Adrenal gland (tissue), 12 donors: ENCODE measurements around the gene RGS6. TPM values are rescaled to one million over a fixed set of nuclear protein-coding genes. Genes with fewer than 3 reads are reported as not detected.
A peak's percentile ranks its signal among the peaks of the same experiment; 100 is the strongest.

Source experiments
- DNase-seq, 7 donors: peaks; one replicate each; pipeline ENCODE4 v3.0.0-alpha.2; 2019 to 2020
- H3K27ac ChIP-seq, 5 donors: fragments of 200-600 bp; sonication (generic) in 4 of 5; 1 replicate in 3 of 5; 2 replicates in 2 of 5; pipeline versions ENCODE4 v1.5.1 to v1.8.0; 2016 to 2020; ENCODE audit warnings: mild to moderate bottlenecking in 1 of 5
- H3K27me3 ChIP-seq: fragments of 200-600 bp; 2 replicates; pipeline ENCODE4 v1.8.0; 2021
- H3K36me3 ChIP-seq, 2 donors: fragments of 200-600 bp; replicated peaks in 1 of 2; 1 replicate in 1 of 2; 2 replicates in 1 of 2; pipeline versions ENCODE4 v1.5.1 to v1.8.0; 2018 to 2022
- H3K4me1 ChIP-seq, 2 donors: fragments of 200-600 bp; replicated peaks in 1 of 2; 1 replicate in 1 of 2; 2 replicates in 1 of 2; pipeline versions ENCODE4 v1.5.1 to v1.8.0; 2018 to 2021
- H3K4me3 ChIP-seq, 4 donors: fragments of 200-600 bp; sonication (generic) in 3 of 4; one replicate each; pipeline ENCODE4 v1.5.1; 2016 to 2018
- H3K9me3 ChIP-seq, 3 donors: fragments of 200-600 bp; sonication (generic) in 1 of 3; replicated peaks in 1 of 3; 1 replicate in 2 of 3; 2 replicates in 1 of 3; pipeline versions ENCODE4 v1.5.1 to v1.8.0; 2016 to 2021
- POLR2A ChIP-seq, 2 donors: fragments of 450-650 bp; IDR thresholded peaks; one replicate each; pipeline ENCODE4 v1.6.1; 2017; ENCODE audit warnings: antibody characterized with exemption in 2 of 2, mild to moderate bottlenecking in 2 of 2, moderate library complexity in 1 of 2
- WGBS, 4 donors: extraction: QIAGEN DNeasy Blood & Tissue Kit in 2 of 4; methylation state at CpG; one replicate each; pipeline versions ENCODE4 v1.1.5 to v1.1.7; 2013 to 2017; 5-methylcytosine and 5-hydroxymethylcytosine counted together
- intact Hi-C, 2 donors: fragments of 100-400 bp; cut with DNase I; formaldehyde crosslinking; loops; one replicate each; pipeline versions ENCODE4 v1.14.1 to v1.15.0; 2022 to 2023
- polyA plus RNA-seq, 3 donors: library from polyadenylated mRNA; stranded (reverse); fragments of 200-250 nt in 2 of 3; fragments of 350-450 nt in 1 of 3; fragmentation: Illumina TruSeq in 1 of 3; extraction: RNeasy Lipid Tissue Mini Kit (QIAGEN cat#74804) in 1 of 3; gene quantifications; one replicate each; pipeline ENCODE4 v1.2.3, GENCODE V29; 2013 to 2014
- total RNA-seq, 9 donors: library from RNA; depleted of rRNA in 4 of 9; stranded (reverse); fragments of >200 nt in 4 of 9; fragments of 120-200 nt in 1 of 9; fragmentation: NEBNext Ultra II Directional in 1 of 9; extraction: Animal tissue kit (Norgen Biotek cat#: 25700) in 1 of 9; gene quantifications; one replicate each; pipeline versions ENCODE4 v1.1.0 to v1.2.4, GENCODE V29; 2013 to 2023
- TF ChIP-seq, protein P1 (sequence below), 6 experiments: fragments of 450-650 bp in 4 of 6; fragments of 200-600 bp in 2 of 6; sonication (generic) in 1 of 6; IDR thresholded peaks; 1 replicate in 5 of 6; 2 replicates in 1 of 6; pipeline versions ENCODE4 v1.5.1 to v1.8.0; 2016 to 2021; ENCODE audit warnings: antibody characterized with exemption in 6 of 6, mild to moderate bottlenecking in 2 of 6, moderate library complexity in 1 of 6
- donor health status: healthy with polysubstance abuse.
- donor health status: Bipolar disorder and iron deficiency.
- donor health status: DM: yes; HTN: yes; CAD: no.
- donor health status: DM: no; HTN: no; CAD: no.
- donor health status: DM: no; HTN: no; CAD: no.
- donor health status: DM: yes; HTN: yes; CAD: no.

RGS6 gene
- total and polyA plus RNA-seq, 12 donors, result 0.06 to 4.3 (median 0.41) TPM; not detected in 1

DNA sequence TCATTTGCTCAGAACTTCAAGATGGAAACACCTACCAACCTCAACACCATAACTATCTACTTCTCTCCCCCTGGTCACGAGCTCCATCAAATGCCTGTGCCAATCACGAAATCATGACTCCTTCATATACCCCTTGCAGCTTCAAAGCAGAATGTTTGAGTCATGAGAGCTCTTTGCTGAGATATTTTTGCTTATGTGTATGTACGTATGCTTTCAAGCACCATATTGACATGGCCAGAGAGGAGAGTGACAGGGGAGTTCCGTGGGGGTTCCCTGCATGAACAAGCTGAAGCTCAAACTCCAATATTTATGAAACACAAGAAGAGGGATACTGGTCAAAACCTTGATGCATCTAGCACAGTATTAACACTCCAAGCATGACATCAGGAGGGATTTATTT lies 587.3 kb downstream of the RGS6 start:
- H3K36me3 ChIP-seq, result no peaks in the 10 kb centered on the region
- peaks cover 0 to 4% of the 10 kb centered on the region in 2 donors for H3K4me1 ChIP-seq
- H3K27ac ChIP-seq, result no peak overlapping the region
- intact Hi-C loops, result loop anchor here (5.0 kb wide), 2 partner anchors 383 to 428 kb away; no protein-coding TSS in a partner anchor
- TF ChIP-seq POLR2A (IDR thresholded peaks at IDR 0.05), result no peak
- TF ChIP-seq, protein P1, sequence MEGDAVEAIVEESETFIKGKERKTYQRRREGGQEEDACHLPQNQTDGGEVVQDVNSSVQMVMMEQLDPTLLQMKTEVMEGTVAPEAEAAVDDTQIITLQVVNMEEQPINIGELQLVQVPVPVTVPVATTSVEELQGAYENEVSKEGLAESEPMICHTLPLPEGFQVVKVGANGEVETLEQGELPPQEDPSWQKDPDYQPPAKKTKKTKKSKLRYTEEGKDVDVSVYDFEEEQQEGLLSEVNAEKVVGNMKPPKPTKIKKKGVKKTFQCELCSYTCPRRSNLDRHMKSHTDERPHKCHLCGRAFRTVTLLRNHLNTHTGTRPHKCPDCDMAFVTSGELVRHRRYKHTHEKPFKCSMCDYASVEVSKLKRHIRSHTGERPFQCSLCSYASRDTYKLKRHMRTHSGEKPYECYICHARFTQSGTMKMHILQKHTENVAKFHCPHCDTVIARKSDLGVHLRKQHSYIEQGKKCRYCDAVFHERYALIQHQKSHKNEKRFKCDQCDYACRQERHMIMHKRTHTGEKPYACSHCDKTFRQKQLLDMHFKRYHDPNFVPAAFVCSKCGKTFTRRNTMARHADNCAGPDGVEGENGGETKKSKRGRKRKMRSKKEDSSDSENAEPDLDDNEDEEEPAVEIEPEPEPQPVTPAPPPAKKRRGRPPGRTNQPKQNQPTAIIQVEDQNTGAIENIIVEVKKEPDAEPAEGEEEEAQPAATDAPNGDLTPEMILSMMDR (IDR thresholded peaks at IDR 0.05), result no peak
- 76 to 84% (median 81%) methylated on average over 4 of the region's 4 CpGs for WGBS, 4 donors
- no peak for DNase-seq
- no peaks in the 10 kb centered on the region for H3K27me3 ChIP-seq
- peaks cover 0 to 3% (median 0%) of the 10 kb centered on the region in 3 donors for H3K9me3 ChIP-seq
- H3K4me3 ChIP-seq, result no peak overlapping the region

DNA sequence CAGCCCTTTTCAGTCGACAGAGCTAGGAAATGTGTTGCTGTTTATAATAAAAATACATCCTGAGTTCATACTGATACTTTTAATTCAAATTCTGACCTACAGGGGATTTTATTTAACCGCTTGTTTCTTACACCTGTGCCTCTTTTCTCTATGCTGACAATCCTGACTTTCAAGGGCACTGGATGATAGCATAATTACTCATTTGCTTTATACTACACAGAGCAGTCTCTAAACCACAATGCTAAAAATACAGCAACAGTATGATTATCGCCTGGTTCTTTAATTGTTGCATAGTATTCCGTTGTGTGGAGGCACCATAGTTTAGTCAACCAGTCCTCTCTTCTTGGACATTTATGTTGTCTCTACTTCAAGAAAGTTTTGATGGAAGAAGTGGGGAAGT lies 588.8 kb downstream of the RGS6 start:
- no peak for DNase-seq

GRCh38 chr14:72521968-72522741 lies 589.9 kb downstream of the RGS6 start:
- 85 to 90% (median 88%) methylated on average over 8 of the region's 8 CpGs for WGBS, 4 donors

More for the DNA sequence above, 588.8 kb downstream of the RGS6 start:
- Histone ChIP-seq H3K36me3 (no peaks in the 10 kb centered on the region), H3K4me1 (peaks cover 0 to 10% of the 10 kb centered on the region in 2 donors), H3K9me3 (peaks cover 0 to 3% (median 0%) of the 10 kb centered on the region in 3 donors), H3K4me3 (no peak overlapping the region), H3K27me3 (no peaks in the 10 kb centered on the region), H3K27ac (no peak overlapping the region)
- intact Hi-C loops, result no loop called here
- WGBS, 4 donors, result 61 to 79% (median 64%) methylated on average over 4 of the region's 4 CpGs
- TF ChIP-seq, protein P1 (IDR thresholded peaks at IDR 0.05), result no peak
- TF ChIP-seq POLR2A (IDR thresholded peaks at IDR 0.05), result no peak

DNA sequence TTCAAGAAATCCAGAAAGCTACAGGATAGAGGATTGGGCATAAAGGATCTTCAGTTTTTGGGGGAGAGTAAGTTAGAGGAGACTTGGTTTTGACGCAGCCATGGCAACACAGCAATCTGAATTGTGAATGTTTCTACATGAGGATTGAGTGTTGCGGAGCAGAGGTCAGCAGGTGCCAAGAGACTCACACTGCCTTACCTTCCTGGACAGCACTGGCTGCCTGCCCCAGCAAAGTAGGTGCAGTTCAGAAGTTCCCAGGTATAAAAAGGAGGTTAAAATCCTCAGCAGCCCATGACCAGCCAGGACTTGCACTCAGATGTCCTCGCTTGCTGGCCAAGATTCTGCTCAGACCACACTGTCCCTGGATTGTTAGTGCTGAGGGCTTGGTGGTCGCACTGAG lies 590.6 kb downstream of the RGS6 start:
- H3K4me1 ChIP-seq, result peaks cover 0 to 10% of the 10 kb centered on the region in 2 donors
- no peak for DNase-seq
- peak overlapping the region in 2 of 5 donors; percentile 38 for H3K27ac ChIP-seq
- H3K36me3 ChIP-seq, result no peaks in the 10 kb centered on the region
- TF ChIP-seq POLR2A (IDR thresholded peaks at IDR 0.05), result no peak
- TF ChIP-seq, protein P1 (IDR thresholded peaks at IDR 0.05), result no peak
- H3K4me3 ChIP-seq, result no peak overlapping the region
- H3K27me3 ChIP-seq, result no peaks in the 10 kb centered on the region
- WGBS, 4 donors, result 94 to 98% (median 97%) methylated on average over 3 to 4 of the region's 4 CpGs
- intact Hi-C loops, result no loop called here
- peaks cover 0 to 3% (median 0%) of the 10 kb centered on the region in 3 donors for H3K9me3 ChIP-seq

More at GRCh38 chr14:72521968-72522741, 589.9 kb downstream of the RGS6 start:
- no peaks in the 10 kb centered on the region for H3K27me3 ChIP-seq
- H3K36me3 ChIP-seq, result no peaks in the 10 kb centered on the region
- no peak overlapping the region for H3K4me3 ChIP-seq
- peaks cover 0 to 10% of the 10 kb centered on the region in 2 donors for H3K4me1 ChIP-seq
- intact Hi-C loops, result no loop called here
- H3K27ac ChIP-seq, result no peak overlapping the region
- no peak for DNase-seq
- peaks cover 0 to 3% (median 0%) of the 10 kb centered on the region in 3 donors for H3K9me3 ChIP-seq
- TF ChIP-seq, protein P1 (IDR thresholded peaks at IDR 0.05), result no peak
- TF ChIP-seq POLR2A (IDR thresholded peaks at IDR 0.05), result no peak
